GM12878 (cell line): ENCODE results near the gene NANOS2. TPM values are rescaled to one million over a fixed set of nuclear protein-coding genes. Genes with fewer than 3 reads are reported as not detected.

Source experiments
- ATAC-seq: fragments of 200-7000 bp; cut with Tn5 transposase; 3 replicates; pipeline ENCODE4 v1.9.1; 2020; ENCODE audit warnings: mild to moderate bottlenecking, moderate library complexity
- BruUV-seq: library from RNA; stranded (reverse); fragments of 400-500 nt; replicated peaks from 2 replicates; lab custom pipeline; 2021; lab: Mats Ljungman, UMichigan
- CTCF ChIA-PET: fragments of 300-600 bp; sonication (Branson Sonifier 250); formaldehyde crosslinking; extraction: SDS; loops from one replicate; lab custom pipeline; 2021; ENCODE audit warnings: inconsistent platforms; lab: Yijun Ruan, JAX
- POLR2A ChIA-PET: fragments of 350-600 bp; formaldehyde crosslinking; extraction: SDS; loops from one replicate; lab custom pipeline; 2021; ENCODE audit warnings: inconsistent platforms; lab: Charles Lee
- RAD21 ChIA-PET: fragments of 300-600 bp; sonication (Branson Sonifier 250); formaldehyde crosslinking; loops from one replicate; lab custom pipeline; 2023; ENCODE audit warnings: antibody characterized with exemption; ENCODE audit not compliant: unreplicated experiment; lab: Charles Lee
- SMC1A ChIA-PET: fragments of 300-600 bp; sonication (Branson Sonifier 250); formaldehyde crosslinking; loops from one replicate; lab custom pipeline; 2023; ENCODE audit not compliant: unreplicated experiment, uncharacterized antibody; lab: Charles Lee
- DNase-seq: peaks from one replicate; pipeline ENCODE4 v3.0.0-alpha.2; 2011; ENCODE audit warnings: low read depth, low spot score
- FAIRE-seq: peaks from 3 replicates; lab custom pipeline; 2011; peaks lifted over from hg19 to GRCh38; lab: Jason Lieb, UNC
- H2AFZ ChIP-seq: 2 replicates; pipeline ENCODE4 v1.6.0; 2011; ENCODE audit warnings: low read depth, low read length, control low read depth; ENCODE audit not compliant: control insufficient read depth
- H3K27ac ChIP-seq: 2 replicates; pipeline ENCODE4 v1.5.1; 2011; ENCODE audit warnings: control low read depth; ENCODE audit not compliant: control insufficient read depth, insufficient read depth
- H3K27me3 ChIP-seq, 2 experiments: replicated peaks in 1 of 2; 2 replicates each; pipeline versions ENCODE4 v1.6.0 to v1.6.1; 2011; ENCODE audit warnings: low read length in 1 of 2; ENCODE audit not compliant: control insufficient read depth in 2 of 2, insufficient read depth in 2 of 2
- H3K36me3 ChIP-seq, 2 experiments: 2 replicates each; pipeline ENCODE4 v1.5.1; 2011; ENCODE audit warnings: low read length in 1 of 2; ENCODE audit not compliant: control insufficient read depth in 2 of 2, insufficient read depth in 2 of 2
- H3K4me1 ChIP-seq: 2 replicates; pipeline ENCODE4 v1.6.1; 2011; ENCODE audit warnings: mild to moderate bottlenecking, low read length, moderate library complexity, mixed read lengths; ENCODE audit not compliant: control insufficient read depth, insufficient read depth
- H3K4me2 ChIP-seq: 2 replicates; pipeline ENCODE4 v1.6.0; 2011; ENCODE audit warnings: control low read depth; ENCODE audit not compliant: control insufficient read depth, insufficient read depth
- H3K4me3 ChIP-seq: fragments of 200-600 bp; sonication (generic); 2 replicates; pipeline ENCODE4 v1.5.1; 2016
- H3K79me2 ChIP-seq: 2 replicates; pipeline ENCODE4 v1.6.0; 2011; ENCODE audit warnings: low read length; ENCODE audit not compliant: control insufficient read depth, insufficient read depth
- H3K9ac ChIP-seq: 2 replicates; pipeline ENCODE4 v1.8.0; 2011; ENCODE audit warnings: low read length, control low read depth, mixed read lengths; ENCODE audit not compliant: control insufficient read depth, insufficient read depth
- H3K9me3 ChIP-seq: replicated peaks from 3 replicates; pipeline ENCODE4 v1.5.1; 2011; ENCODE audit warnings: mild to moderate bottlenecking, low read length; ENCODE audit not compliant: control insufficient read depth, insufficient read depth
- H4K20me1 ChIP-seq: 2 replicates; pipeline ENCODE4 v1.6.0; 2011; ENCODE audit not compliant: control insufficient read depth, insufficient read depth
- ASH2L ChIP-seq: fragments of 300-600, 200-600 bp; sonication (generic); IDR thresholded peaks from 2 replicates; pipeline ENCODE4 v1.6.1; 2017; ENCODE audit warnings: low read depth, mild to moderate bottlenecking, borderline replicate concordance
- CHD4 ChIP-seq: fragments of 200-600 bp; sonication (generic); IDR thresholded peaks from 2 replicates; pipeline ENCODE4 v1.6.1; 2016; ENCODE audit warnings: mild to moderate bottlenecking
- EZH2 ChIP-seq: IDR thresholded peaks from 2 replicates; pipeline ENCODE4 v1.6.1; 2012; ENCODE audit warnings: low read depth, mild to moderate bottlenecking, control low read depth, inconsistent platforms, low read length, borderline replicate concordance; ENCODE audit not compliant: control insufficient read depth
- HSF1 ChIP-seq: fragments of 150-350 bp; IDR thresholded peaks from 2 replicates; pipeline ENCODE4 v1.6.1; 2014; ENCODE audit warnings: mild to moderate bottlenecking, low read depth, low read length
- IRF5 ChIP-seq: fragments of 450-650 bp; IDR thresholded peaks from 2 replicates; pipeline ENCODE4 v1.6.1; 2017; ENCODE audit warnings: borderline replicate concordance
- MXI1 ChIP-seq: fragments of 150-350 bp; IDR thresholded peaks from 2 replicates; pipeline ENCODE4 v1.6.1; 2011; ENCODE audit warnings: low read depth, mild to moderate bottlenecking, inconsistent platforms, low read length, improper control_type of control experiment
- PAX5 ChIP-seq: IDR thresholded peaks from 2 replicates; pipeline ENCODE4 v1.6.1; 2011; ENCODE audit warnings: low read depth, low read length, borderline replicate concordance
- RCOR1 ChIP-seq: conservative IDR thresholded peaks from 2 replicates; pipeline ENCODE4 v1.6.1; 2012; ENCODE audit warnings: low read depth, low read length, improper control_type of control experiment
- YBX1 ChIP-seq: fragments of 450-650 bp; IDR thresholded peaks from 2 replicates; pipeline ENCODE4 v1.6.1; 2016; ENCODE audit warnings: antibody characterized with exemption
- ZNF207 ChIP-seq: fragments of 450-650 bp; IDR thresholded peaks from 2 replicates; pipeline ENCODE4 v1.6.1; 2014; ENCODE audit warnings: antibody characterized with exemption, mild to moderate bottlenecking, borderline replicate concordance
- WGBS: methylation state at CpG from one replicate; pipeline ENCODE4 v1.1.6; 2016; ENCODE audit warnings: low lambda C conversion rate; ENCODE audit not compliant: insufficient replicate concordance, insufficient coverage; ENCODE audit errors: missing lambda C conversion rate; 5-methylcytosine and 5-hydroxymethylcytosine counted together
- in situ Hi-C: fragments of 300-500 bp; cut with MboI; formaldehyde crosslinking; loops from 9 replicates; pipeline ENCODE4 v1.14.3; 2018; ENCODE audit warnings: mixed read lengths
- intact Hi-C: fragments of 100-400 bp; cut with micrococcal nuclease; formaldehyde crosslinking; loops from one replicate; pipeline ENCODE4 v1.14.2; 2022; ENCODE audit not compliant: unreplicated experiment
- polyA plus RNA-seq, 11 experiments: library from polyadenylated mRNA; depleted of rRNA in 4 of 11; unstranded in 6 of 11; stranded (reverse) in 5 of 11; fragments of >200 nt; fragmentation: Nextera tagmentation in 4 of 11; fragmentation: Illumina TruSeq in 1 of 11; extraction: Ambion mirVana in 4 of 11; extraction: Trizol in 1 of 11; gene quantifications; 1 replicate in 1 of 11; 2 replicates in 10 of 11; pipeline versions ENCODE4 v1.2.1 to v1.2.3, GENCODE V29; 2011 to 2016; ENCODE audit warnings: inconsistent platforms in 2 of 11, missing spikeins in 2 of 11, low read depth in 1 of 11
- total RNA-seq, 4 experiments: library from RNA; depleted of rRNA in 3 of 4; stranded (reverse); fragments of >200 nt in 3 of 4; fragmentation: Illumina TruSeq in 1 of 4; extraction: Trizol in 1 of 4; gene quantifications; 2 replicates each; pipeline versions ENCODE4 v1.2.1 to v1.2.3, GENCODE V29; 2013 to 2021

Gene NANOS2
- total and polyA plus RNA-seq, 10 of the 15 experiments (the other 5 are each of a cell fraction or from before 2014, with no cell fraction given), result not detected

GRCh38 chr19:45955905-45956608 lies 41.5 kb upstream of the NANOS2 start:
- FAIRE-seq, result no peak
- ChIA-PET SMC1A (no interaction called here), POLR2A (no interaction called here), RAD21 (no interaction called here), CTCF (no interaction called here)
- intact Hi-C loops (no loop called here), in situ Hi-C loops (no loop called here)
- Histone ChIP-seq H3K27me3 (peaks cover 0 to 2% of the 10 kb centered on the region in 2 experiments; a peak in 1 of 4 replicates), H3K4me2 (no peak overlapping the region), H3K4me1 (peaks cover 5% of the 10 kb centered on the region), H3K79me2 (no peaks in the 10 kb centered on the region), H3K36me3 (no peaks in the 10 kb centered on the region), H2AFZ (no peak overlapping the region), H4K20me1 (no peaks in the 10 kb centered on the region), H3K9ac (no peak overlapping the region), H3K27ac (no peak overlapping the region), H3K4me3 (no peak overlapping the region), H3K9me3 (peaks cover 3% of the 10 kb centered on the region; the same call in 2 of the 3 replicates)
- WGBS, result 18% methylated on average over 13 of the region's 13 CpGs
- no TSS peak for BruUV-seq
- no peak for DNase-seq
- no peak for TF ChIP-seq MXI1
- TF ChIP-seq EZH2, result no peak
- no peak for TF ChIP-seq HSF1
- ATAC-seq, result no peak

- ChIA-PET SMC1A (no interaction called here), RAD21 (no interaction called here), POLR2A (no interaction called here), CTCF (interaction anchor here (0.9 kb wide), 1 partner anchor 74 kb away, joined by 4 read pairs; no protein-coding TSS in a partner anchor)
- 11% methylated on average over 9 of the region's 9 CpGs for WGBS
- ATAC-seq, result no peak
- Histone ChIP-seq H3K36me3 (no peaks in the 10 kb centered on the region), H4K20me1 (no peaks in the 10 kb centered on the region), H3K79me2 (no peaks in the 10 kb centered on the region), H3K4me1 (peaks cover 5% of the 10 kb centered on the region), H3K9ac (no peak overlapping the region), H3K27me3 (peaks cover 0 to 1% of the 10 kb centered on the region in 2 experiments; a peak in 1 of 4 replicates), H3K4me3 (no peak overlapping the region), H3K27ac (no peak overlapping the region), H3K9me3 (peaks cover 3% of the 10 kb centered on the region; the same call in 2 of the 3 replicates), H2AFZ (no peak overlapping the region), H3K4me2 (no peak overlapping the region)
- TF ChIP-seq PAX5 (no peak), ASH2L (no peak), RCOR1 (no peak), CHD4 (no peak), YBX1 (no peak), IRF5 (no peak), ZNF207 (no peak)
- FAIRE-seq, result no peak
- intact Hi-C loops, result no loop called here
- BruUV-seq, result no TSS peak
- in situ Hi-C loops, result no loop called here
- DNase-seq, result no peak
Measured at GRCh38 chr19:45954156-45954555, 39.6 kb upstream of the NANOS2 start.
